Epithelial cell of esophagus (primary cell): ENCODE data around the gene CASP1.
A peak's percentile ranks its signal among the peaks of the same experiment; 100 is the strongest.
"Not testable (repeated sequence)": the region's sequence is repeated elsewhere in the genome, so short reads cannot be mapped to it uniquely, and the experiment has no call there.

Source experiments
- DNase-seq: peaks from one replicate; pipeline ENCODE4 v3.0.0; 2010; ENCODE audit warnings: low read depth
- H3K4me3 ChIP-seq: 2 replicates; pipeline ENCODE4 v1.5.1; 2011; ENCODE audit warnings: mild to moderate bottlenecking, low read length, control low read depth
- CTCF ChIP-seq: IDR thresholded peaks from 2 replicates; pipeline ENCODE4 v1.5.1; 2011; ENCODE audit warnings: low read depth, mild to moderate bottlenecking, low read length, control low read depth, inconsistent platforms; ENCODE audit not compliant: insufficient read depth; ENCODE audit errors: missing control alignments

The CASP1 gene

GRCh38 chr11:105034813-105035620, at the start of gene CASP1:
TSS of gene CASP1 (minus strand) at chr11:105035144. CDS start at chr11:105035113, 31 bp downstream.
- DNase-seq: peak; percentile 92
- no peak for TF ChIP-seq CTCF
- H3K4me3 ChIP-seq: peak within 1 kb of the TSS; percentile 60

GRCh38 chr11:105081412-105082150, 46.6 kb upstream of the CASP1 start:
- TF ChIP-seq CTCF: no peak
- no peak overlapping the region for H3K4me3 ChIP-seq

GRCh38 chr11:105080171-105080906, 45.4 kb upstream of the CASP1 start:
- not testable (repeated sequence) for DNase-seq, H3K4me3 ChIP-seq

More at GRCh38 chr11:105081412-105082150, 46.6 kb upstream of the CASP1 start:
- DNase-seq: no peak

- peak; percentile 30 for DNase-seq
- no peak overlapping the region for H3K4me3 ChIP-seq
- no peak for TF ChIP-seq CTCF
Measured at GRCh38 chr11:105078283-105078682, 43.3 kb upstream of the CASP1 start.

- H3K4me3 ChIP-seq, DNase-seq: not testable (repeated sequence)
Measured at GRCh38 chr11:105077141-105077790, 42.3 kb upstream of the CASP1 start.

- DNase-seq: no peak
- no peak for TF ChIP-seq CTCF
- H3K4me3 ChIP-seq: no peak overlapping the region
Measured at GRCh38 chr11:105074166-105074530, 39.2 kb upstream of the CASP1 start.

- no peak overlapping the region for H3K4me3 ChIP-seq
- peak; percentile 46 for DNase-seq
- no peak for TF ChIP-seq CTCF
Measured at GRCh38 chr11:105073456-105074165, 38.7 kb upstream of the CASP1 start.

- DNase-seq, H3K4me3 ChIP-seq: not testable (repeated sequence)
Measured at GRCh38 chr11:105072080-105072479, 37.1 kb upstream of the CASP1 start.
